ENCODE measurements around the gene OPTN.

- TF ChIP-seq, protein P1, sequence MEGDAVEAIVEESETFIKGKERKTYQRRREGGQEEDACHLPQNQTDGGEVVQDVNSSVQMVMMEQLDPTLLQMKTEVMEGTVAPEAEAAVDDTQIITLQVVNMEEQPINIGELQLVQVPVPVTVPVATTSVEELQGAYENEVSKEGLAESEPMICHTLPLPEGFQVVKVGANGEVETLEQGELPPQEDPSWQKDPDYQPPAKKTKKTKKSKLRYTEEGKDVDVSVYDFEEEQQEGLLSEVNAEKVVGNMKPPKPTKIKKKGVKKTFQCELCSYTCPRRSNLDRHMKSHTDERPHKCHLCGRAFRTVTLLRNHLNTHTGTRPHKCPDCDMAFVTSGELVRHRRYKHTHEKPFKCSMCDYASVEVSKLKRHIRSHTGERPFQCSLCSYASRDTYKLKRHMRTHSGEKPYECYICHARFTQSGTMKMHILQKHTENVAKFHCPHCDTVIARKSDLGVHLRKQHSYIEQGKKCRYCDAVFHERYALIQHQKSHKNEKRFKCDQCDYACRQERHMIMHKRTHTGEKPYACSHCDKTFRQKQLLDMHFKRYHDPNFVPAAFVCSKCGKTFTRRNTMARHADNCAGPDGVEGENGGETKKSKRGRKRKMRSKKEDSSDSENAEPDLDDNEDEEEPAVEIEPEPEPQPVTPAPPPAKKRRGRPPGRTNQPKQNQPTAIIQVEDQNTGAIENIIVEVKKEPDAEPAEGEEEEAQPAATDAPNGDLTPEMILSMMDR (IDR thresholded peaks at IDR 0.05): no peak
- no peak for TF ChIP-seq POLR2A (IDR thresholded peaks at IDR 0.05)
These were observed 20.2 kb upstream of the OPTN start for GRCh38 chr10:13079776-13080050.
